SK-N-MC (cell line): Measurements from ENCODE around the gene C1orf141.

Experiments
- EZH2 ChIP-seq: fragments of 200-600 bp; sonication (generic); IDR thresholded peaks from one replicate; pipeline ENCODE4 v1.6.1; 2017; ENCODE audit warnings: antibody characterized with exemption
- FOXP2 ChIP-seq: optimal IDR thresholded peaks from 2 replicates; pipeline ENCODE3; 2011; ENCODE audit warnings: mild to moderate bottlenecking, moderate library complexity; ENCODE audit not compliant: insufficient read depth; ENCODE audit errors: extremely low read length, control extremely low read depth
- POLR2AphosphoS5 ChIP-seq: IDR thresholded peaks from 2 replicates; pipeline ENCODE4 v1.6.1; 2012; ENCODE audit warnings: mild to moderate bottlenecking, low read depth, low read length, borderline replicate concordance

DNA sequence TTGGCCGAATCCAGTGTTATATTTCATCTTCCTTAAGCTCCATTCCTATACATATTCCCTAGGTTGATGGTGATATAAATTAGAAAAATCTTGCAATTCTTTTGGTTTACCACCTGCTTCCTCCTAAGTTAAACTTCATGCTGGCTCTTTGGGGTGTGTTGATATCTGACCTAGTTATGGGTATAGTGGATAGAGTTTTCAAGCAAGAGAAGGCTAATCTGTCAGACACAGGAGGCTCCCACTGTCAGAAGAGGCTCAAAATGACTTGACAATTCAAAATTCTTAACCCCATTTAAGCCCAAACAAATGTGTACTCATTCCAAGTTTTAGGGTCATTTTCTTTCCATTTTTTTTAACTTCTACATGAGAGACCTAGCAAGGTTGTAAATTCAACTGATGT, 72.4 kb downstream of the C1orf141 start:
- TF ChIP-seq EZH2 (no peak), POLR2AphosphoS5 (no peak), FOXP2 (no peak)
